Purkinje cell (primary cell): ENCODE data around the gene PCAT7. TPM values are rescaled to one million over a fixed set of nuclear protein-coding genes. Genes with fewer than 3 reads are reported as not detected.

Source experiments
- polyA plus RNA-seq: library from polyadenylated mRNA; unstranded; fragments of >200 nt; fragmentation: Nextera tagmentation; gene quantifications from 2 replicates; pipeline ENCODE4 v1.2.1, GENCODE V29; 2014

Gene PCAT7
- polyA plus RNA-seq: 0.53 TPM in 1 of 2 replicates, not detected in the other

GRCh38 chr9:94554439-94555331, at the start of gene PCAT7:
PCAT7 (plus strand) TSS chr9:94555083.

GRCh38 chr9:94593459-94594345, 38.8 kb downstream of the PCAT7 start, which contains the start of gene FBP2:
FBP2 (minus strand) TSS chr9:94593824; CDS start chr9:94593726, 98 bp downstream.

Other genes starting within 250 kb of the PCAT7 start
- gene NUTM2F, start 226.4 kb upstream of the PCAT7 start, polyA plus RNA-seq: not detected in 2 replicates
- gene FBP2, start 38.7 kb downstream of the PCAT7 start, polyA plus RNA-seq: not detected in 2 replicates
- gene FBP1, start 84.4 kb downstream of the PCAT7 start, polyA plus RNA-seq: 0.59 TPM in 1 of 2 replicates, not detected in the other
- gene AOPEP, start 171.6 kb downstream of the PCAT7 start, polyA plus RNA-seq: 1.1 and 13.3 TPM in 2 replicates